Skeletal muscle tissue (tissue), 4 donors: ENCODE measurements around the gene TXNDC2. TPM values are rescaled to one million over a fixed set of nuclear protein-coding genes. Genes with fewer than 3 reads are reported as not detected.

Experiments used
- H3K27ac ChIP-seq: one replicate; pipeline ENCODE4 v1.7.0; 2013; ENCODE audit warnings: mild to moderate bottlenecking, low read depth, low read length, inconsistent platforms
- H3K27me3 ChIP-seq, 3 donors: one replicate each; pipeline ENCODE4 v1.7.0; 2013; ENCODE audit warnings: low read length in 3 of 3; ENCODE audit not compliant: control insufficient read depth in 3 of 3, insufficient read depth in 3 of 3
- H3K36me3 ChIP-seq, 3 donors: one replicate each; pipeline ENCODE4 v1.7.0; 2013; ENCODE audit warnings: low read length in 3 of 3; ENCODE audit not compliant: control insufficient read depth in 3 of 3, insufficient read depth in 3 of 3
- H3K4me1 ChIP-seq, 3 donors: one replicate each; pipeline ENCODE4 v1.7.0; 2013; ENCODE audit warnings: low read length in 3 of 3, mild to moderate bottlenecking in 3 of 3; ENCODE audit not compliant: control insufficient read depth in 3 of 3, insufficient read depth in 3 of 3
- H3K4me3 ChIP-seq, 3 donors: one replicate each; pipeline ENCODE4 v1.7.0; 2013; ENCODE audit warnings: low read length in 3 of 3
- H3K9ac ChIP-seq, 3 donors: one replicate each; pipeline ENCODE4 v1.7.0; 2013; ENCODE audit warnings: low read length in 3 of 3, mild to moderate bottlenecking in 3 of 3, moderate library complexity in 2 of 3, low read depth in 1 of 3
- H3K9me3 ChIP-seq, 3 donors: one replicate each; pipeline ENCODE4 v1.7.0; 2013; ENCODE audit warnings: low read length in 3 of 3; ENCODE audit not compliant: control insufficient read depth in 3 of 3
- total RNA-seq: library from RNA; depleted of rRNA; stranded (reverse); fragments of >200 nt; gene quantifications from one replicate; pipeline ENCODE4 v1.2.3, GENCODE V29; 2014
- donor health status: Osteomylitis.

Gene TXNDC2
- total RNA-seq, 1 donor from 2014 or later: not detected

GRCh38 chr18:9869715-9870430 is 15.9 kb upstream of the TXNDC2 start:
- H3K27me3 ChIP-seq: no peaks in the 10 kb centered on the region
- no peak overlapping the region for H3K27ac ChIP-seq
- no peaks in the 10 kb centered on the region for H3K9me3 ChIP-seq
- no peak overlapping the region for H3K9ac ChIP-seq
- no peaks in the 10 kb centered on the region for H3K36me3 ChIP-seq
- peaks cover 0 to 8% (median 0%) of the 10 kb centered on the region in 3 donors for H3K4me1 ChIP-seq
- H3K4me3 ChIP-seq: no peak overlapping the region

GRCh38 chr18:9870431-9871008 is 15.3 kb upstream of the TXNDC2 start:
- no peak overlapping the region for H3K4me3 ChIP-seq
- H3K4me1 ChIP-seq: peaks cover 0 to 8% (median 0%) of the 10 kb centered on the region in 3 donors
- H3K9me3 ChIP-seq: no peaks in the 10 kb centered on the region
- H3K36me3 ChIP-seq: no peaks in the 10 kb centered on the region
- H3K27me3 ChIP-seq: no peaks in the 10 kb centered on the region
- H3K27ac ChIP-seq: no peak overlapping the region
- no peak overlapping the region for H3K9ac ChIP-seq

GRCh38 chr18:9871244-9871746 is 14.5 kb upstream of the TXNDC2 start:
- Histone ChIP-seq H3K9ac (no peak overlapping the region), H3K4me3 (no peak overlapping the region), H3K27ac (no peak overlapping the region), H3K27me3 (no peaks in the 10 kb centered on the region), H3K4me1 (peaks cover 0 to 8% (median 0%) of the 10 kb centered on the region in 3 donors), H3K36me3 (no peaks in the 10 kb centered on the region), H3K9me3 (no peaks in the 10 kb centered on the region)

- no peaks in the 10 kb centered on the region for H3K36me3 ChIP-seq
- no peak overlapping the region for H3K27ac ChIP-seq
- H3K27me3 ChIP-seq: no peaks in the 10 kb centered on the region
- no peak overlapping the region for H3K4me3 ChIP-seq
- H3K9me3 ChIP-seq: no peaks in the 10 kb centered on the region
- no peak overlapping the region for H3K9ac ChIP-seq
- peaks cover 0 to 8% (median 0%) of the 10 kb centered on the region in 3 donors for H3K4me1 ChIP-seq
These were observed 12.9 kb upstream of the TXNDC2 start for GRCh38 chr18:9872823-9873222.

- no peak overlapping the region for H3K9ac ChIP-seq
- H3K27ac ChIP-seq: no peak overlapping the region
- H3K36me3 ChIP-seq: no peaks in the 10 kb centered on the region
- no peak overlapping the region for H3K4me3 ChIP-seq
- no peaks in the 10 kb centered on the region for H3K9me3 ChIP-seq
- no peaks in the 10 kb centered on the region for H3K27me3 ChIP-seq
- peaks cover 0 to 6% (median 0%) of the 10 kb centered on the region in 3 donors for H3K4me1 ChIP-seq
These were observed 11.0 kb upstream of the TXNDC2 start for GRCh38 chr18:9874728-9875127.

- H3K27me3 ChIP-seq: no peaks in the 10 kb centered on the region
- no peak overlapping the region for H3K27ac ChIP-seq
- no peaks in the 10 kb centered on the region for H3K36me3 ChIP-seq
- no peak overlapping the region for H3K9ac ChIP-seq
- H3K9me3 ChIP-seq: no peaks in the 10 kb centered on the region
- H3K4me3 ChIP-seq: no peak overlapping the region
- H3K4me1 ChIP-seq: no peaks in the 10 kb centered on the region
These were observed 9.4 kb upstream of the TXNDC2 start for GRCh38 chr18:9876212-9876866.

- Histone ChIP-seq H3K4me3 (peak overlapping the region in 1 of 3 donors; percentile 1), H3K4me1 (no peaks in the 10 kb centered on the region), H3K27ac (no peak overlapping the region), H3K9me3 (no peaks in the 10 kb centered on the region), H3K27me3 (no peaks in the 10 kb centered on the region), H3K36me3 (no peaks in the 10 kb centered on the region), H3K9ac (no peak overlapping the region)
These were observed 8.7 kb upstream of the TXNDC2 start for GRCh38 chr18:9876867-9877654.

- Histone ChIP-seq H3K36me3 (no peaks in the 10 kb centered on the region), H3K9ac (no peak overlapping the region), H3K4me1 (no peaks in the 10 kb centered on the region), H3K27ac (no peak overlapping the region), H3K9me3 (no peaks in the 10 kb centered on the region), H3K4me3 (no peak overlapping the region), H3K27me3 (no peaks in the 10 kb centered on the region)
These were observed 8.1 kb upstream of the TXNDC2 start for GRCh38 chr18:9877655-9878014.

GRCh38 chr18:9878095-9878494 is 7.7 kb upstream of the TXNDC2 start:
- Histone ChIP-seq H3K9ac (no peak overlapping the region), H3K4me1 (no peaks in the 10 kb centered on the region), H3K36me3 (no peaks in the 10 kb centered on the region), H3K27ac (no peak overlapping the region), H3K27me3 (no peaks in the 10 kb centered on the region), H3K4me3 (no peak overlapping the region), H3K9me3 (no peaks in the 10 kb centered on the region)
